ENCODE measurements around the gene TRIM50. TPM values are rescaled to one million over a fixed set of nuclear protein-coding genes. Genes with fewer than 3 reads are reported as not detected.

Gene TRIM50
- polyA plus RNA-seq, 1 donor from 2014 or later, result not detected

GRCh38 chr7:73351447-73352167 lies 23.7 kb upstream of the TRIM50 start:
- Histone ChIP-seq H4K20me1 (ENCODE audit: insufficient read depth) (no peaks in the 10 kb centered on the region), H3K27ac (ENCODE audit: low read length) (no peak overlapping the region), H3F3A (ENCODE audit: insufficient read depth, low read length, poor library complexity, severe bottlenecking) (no peaks in the 10 kb centered on the region), H3K27me3 (ENCODE audit: insufficient read depth, low read depth, low read length) (no peaks in the 10 kb centered on the region), H3K36me3 (ENCODE audit: insufficient read depth, low read length) (no peaks in the 10 kb centered on the region), H3K4me2 (ENCODE audit: low read length) (no peak overlapping the region), H3K79me2 (replicated peaks; ENCODE audit: insufficient read depth, low read length) (no peaks in the 10 kb centered on the region), H3K9ac (ENCODE audit: low read length) (no peak overlapping the region), H3K4me3 (ENCODE audit: low read length) (no peak overlapping the region), H3K9me3 (ENCODE audit: low read length) (no peaks in the 10 kb centered on the region), H3K9me2 (ENCODE audit: insufficient read depth, low read length) (no peaks in the 10 kb centered on the region), H2AFZ (ENCODE audit: low read depth, low read length) (no peak overlapping the region)
- TF ChIP-seq RAD21 (conservative IDR thresholded peaks at IDR 0.05) (no peak), TAF1 (IDR thresholded peaks at IDR 0.05; ENCODE audit: low read depth) (no peak), SMC3 (conservative IDR thresholded peaks at IDR 0.05; ENCODE audit: poor library complexity) (no peak), EP300 (conservative IDR thresholded peaks at IDR 0.05; ENCODE audit: poor library complexity, severe bottlenecking) (no peak), POLR2AphosphoS5 (IDR thresholded peaks at IDR 0.05) (no peak), CTCF (IDR thresholded peaks at IDR 0.05; ENCODE audit: poor library complexity, severe bottlenecking) (no peak), MXI1 (conservative IDR thresholded peaks at IDR 0.05; ENCODE audit: poor library complexity, severe bottlenecking) (no peak), EZH2 (IDR thresholded peaks at IDR 0.05; ENCODE audit: borderline replicate concordance, insufficient read depth, low read length, poor library complexity, severe bottlenecking) (no peak), REST (IDR thresholded peaks at IDR 0.05; ENCODE audit: borderline replicate concordance) (no peak)

- H3K36me3 ChIP-seq (ENCODE audit: insufficient read depth, low read length), result no peaks in the 10 kb centered on the region
- no peak overlapping the region for H2AFZ ChIP-seq (ENCODE audit: low read depth, low read length)
- no peak overlapping the region for H3K9ac ChIP-seq (ENCODE audit: low read length)
- H3K9me2 ChIP-seq (ENCODE audit: insufficient read depth, low read length), result no peaks in the 10 kb centered on the region
- H3F3A ChIP-seq (ENCODE audit: insufficient read depth, low read length, poor library complexity, severe bottlenecking), result no peaks in the 10 kb centered on the region
- no peak overlapping the region for H3K27ac ChIP-seq (ENCODE audit: low read length)
- no peaks in the 10 kb centered on the region for H4K20me1 ChIP-seq (ENCODE audit: insufficient read depth)
- TF ChIP-seq REST (IDR thresholded peaks at IDR 0.05; ENCODE audit: borderline replicate concordance), result no peak
- TF ChIP-seq EZH2 (IDR thresholded peaks at IDR 0.05; ENCODE audit: borderline replicate concordance, insufficient read depth, low read length, poor library complexity, severe bottlenecking), result no peak
- no peaks in the 10 kb centered on the region for H3K27me3 ChIP-seq (ENCODE audit: insufficient read depth, low read depth, low read length)
- H3K79me2 ChIP-seq (replicated peaks; ENCODE audit: insufficient read depth, low read length), result no peaks in the 10 kb centered on the region
- H3K9me3 ChIP-seq (ENCODE audit: low read length), result no peaks in the 10 kb centered on the region
- no peak overlapping the region for H3K4me3 ChIP-seq (ENCODE audit: low read length)
- H3K4me2 ChIP-seq (ENCODE audit: low read length), result no peak overlapping the region
These were observed 22.6 kb upstream of the TRIM50 start for GRCh38 chr7:73350306-73351068.
